A673 (cell line): ENCODE measurements around the gene ADGRA1. TPM values are rescaled to one million over a fixed set of nuclear protein-coding genes. Genes with fewer than 3 reads are reported as not detected.

ENCODE experiments used
- BruUV-seq: library from RNA; stranded (reverse); fragments of 400-500 nt; replicated peaks from 2 replicates; lab custom pipeline; 2021; lab: Mats Ljungman, UMichigan
- CTCF ChIA-PET: fragments of 300-600 bp; sonication (Branson Sonifier 250); formaldehyde crosslinking; loops from one replicate; lab custom pipeline; 2022; ENCODE audit warnings: antibody characterized with exemption; lab: Charles Lee
- POLR2A ChIA-PET: fragments of 300-600 bp; sonication (Branson Sonifier 250); formaldehyde crosslinking; loops from one replicate; lab custom pipeline; 2022; ENCODE audit warnings: antibody characterized with exemption; ENCODE audit not compliant: low non-redundant PET; lab: Charles Lee
- DNase-seq: peaks from one replicate; pipeline ENCODE4 v3.0.0-alpha.2; 2015; ENCODE audit warnings: low spot score
- H3K27ac ChIP-seq: fragments of 200-600 bp; sonication (generic); 2 replicates; pipeline ENCODE4 v1.5.1; 2016; ENCODE audit warnings: mixed run types, low read depth, mild to moderate bottlenecking, mixed read lengths, antibody characterized with exemption, low read length; ENCODE audit not compliant: poor library complexity, severe bottlenecking
- H3K27me3 ChIP-seq: fragments of 200-600 bp; sonication (generic); replicated peaks from 2 replicates; pipeline ENCODE4 v1.6.1; 2017; ENCODE audit warnings: mixed run types, low read depth, mild to moderate bottlenecking, mixed read lengths, antibody characterized with exemption, low read length; ENCODE audit not compliant: insufficient read depth, poor library complexity
- H3K36me3 ChIP-seq: fragments of 200-600 bp; sonication (generic); 2 replicates; pipeline ENCODE4 v1.6.1; 2016; ENCODE audit warnings: mixed run types, mild to moderate bottlenecking, mixed read lengths, antibody characterized with exemption, low read length; ENCODE audit not compliant: insufficient read depth, poor library complexity, severe bottlenecking
- H3K4me1 ChIP-seq: fragments of 200-600 bp; sonication (generic); 2 replicates; pipeline ENCODE4 v1.6.1; 2017; ENCODE audit warnings: mixed run types, mild to moderate bottlenecking, mixed read lengths, antibody characterized with exemption, low read length; ENCODE audit not compliant: insufficient read depth, poor library complexity, severe bottlenecking
- H3K4me3 ChIP-seq: fragments of 200-600 bp; sonication (generic); 2 replicates; pipeline ENCODE4 v1.5.1; 2016; ENCODE audit warnings: low read depth, mixed run types, mild to moderate bottlenecking, mixed read lengths, low read length; ENCODE audit not compliant: poor library complexity, severe bottlenecking
- H3K9me3 ChIP-seq: fragments of 200-600 bp; sonication (generic); 2 replicates; pipeline ENCODE4 v1.6.1; 2016; ENCODE audit warnings: mixed run types, low read depth, mild to moderate bottlenecking, mixed read lengths, antibody characterized with exemption, low read length; ENCODE audit not compliant: poor library complexity, severe bottlenecking
- EZH2 ChIP-seq: fragments of 200-600 bp; sonication (generic); IDR thresholded peaks from 2 replicates; pipeline ENCODE4 v1.6.1; 2017; ENCODE audit warnings: borderline replicate concordance, low read depth, mild to moderate bottlenecking, mixed read lengths, antibody characterized with exemption, low read length; ENCODE audit not compliant: poor library complexity, severe bottlenecking
- intact Hi-C: fragments of 100-400 bp; cut with micrococcal nuclease; formaldehyde crosslinking; loops from one replicate; pipeline ENCODE4 v1.10.0; 2022; ENCODE audit not compliant: unreplicated experiment
- total RNA-seq: library from RNA; stranded (reverse); gene quantifications from 2 replicates; pipeline ENCODE4 v1.2.3, GENCODE V29; 2021
- TF ChIP-seq, protein P1 (sequence below): fragments of 300-800, 200-600 bp; sonication (generic); conservative IDR thresholded peaks from 2 replicates; pipeline ENCODE4 v1.5.1; 2017; ENCODE audit warnings: low read depth, mild to moderate bottlenecking, antibody characterized with exemption, low read length, moderate library complexity, mixed read lengths

The ADGRA1 gene
- total RNA-seq, 1 experiment from 2014 or later, result 0.82 TPM

GRCh38 chr10:133048266-133048665 lies 39.5 kb upstream of the ADGRA1 start:
- ChIA-PET POLR2A (no interaction called here), CTCF (no interaction called here)
- H3K4me1 ChIP-seq, result no peaks in the 10 kb centered on the region
- no TSS peak for BruUV-seq
- no peaks in the 10 kb centered on the region for H3K9me3 ChIP-seq
- no peak for TF ChIP-seq EZH2
- TF ChIP-seq, protein P1, sequence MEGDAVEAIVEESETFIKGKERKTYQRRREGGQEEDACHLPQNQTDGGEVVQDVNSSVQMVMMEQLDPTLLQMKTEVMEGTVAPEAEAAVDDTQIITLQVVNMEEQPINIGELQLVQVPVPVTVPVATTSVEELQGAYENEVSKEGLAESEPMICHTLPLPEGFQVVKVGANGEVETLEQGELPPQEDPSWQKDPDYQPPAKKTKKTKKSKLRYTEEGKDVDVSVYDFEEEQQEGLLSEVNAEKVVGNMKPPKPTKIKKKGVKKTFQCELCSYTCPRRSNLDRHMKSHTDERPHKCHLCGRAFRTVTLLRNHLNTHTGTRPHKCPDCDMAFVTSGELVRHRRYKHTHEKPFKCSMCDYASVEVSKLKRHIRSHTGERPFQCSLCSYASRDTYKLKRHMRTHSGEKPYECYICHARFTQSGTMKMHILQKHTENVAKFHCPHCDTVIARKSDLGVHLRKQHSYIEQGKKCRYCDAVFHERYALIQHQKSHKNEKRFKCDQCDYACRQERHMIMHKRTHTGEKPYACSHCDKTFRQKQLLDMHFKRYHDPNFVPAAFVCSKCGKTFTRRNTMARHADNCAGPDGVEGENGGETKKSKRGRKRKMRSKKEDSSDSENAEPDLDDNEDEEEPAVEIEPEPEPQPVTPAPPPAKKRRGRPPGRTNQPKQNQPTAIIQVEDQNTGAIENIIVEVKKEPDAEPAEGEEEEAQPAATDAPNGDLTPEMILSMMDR, result no peak
- no peak overlapping the region for H3K4me3 ChIP-seq
- peaks cover 70% of the 10 kb centered on the region for H3K27me3 ChIP-seq
- no peaks in the 10 kb centered on the region for H3K36me3 ChIP-seq
- intact Hi-C loops, result no loop called here
- H3K27ac ChIP-seq, result no peak overlapping the region
- DNase-seq, result no peak

DNA sequence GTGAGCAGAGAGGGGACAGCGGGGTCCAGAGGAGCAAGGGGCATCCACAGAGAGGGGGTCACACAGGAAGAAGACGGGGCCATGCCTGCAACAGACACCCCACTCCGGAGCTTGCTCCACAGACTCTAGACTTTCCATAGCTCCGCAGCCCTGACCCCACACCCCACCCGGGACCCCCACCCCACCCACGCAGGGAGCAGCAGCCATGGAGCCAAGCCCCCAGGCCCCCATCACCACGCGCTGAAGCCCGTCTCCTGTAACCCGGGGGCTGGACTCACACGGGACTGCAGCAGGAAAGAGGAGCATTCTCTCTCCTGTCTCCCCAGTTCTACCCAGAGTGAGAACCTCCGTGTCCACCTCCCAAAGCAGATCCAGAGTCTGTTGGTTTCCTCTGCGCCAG lies 38.8 kb upstream of the ADGRA1 start:
- Histone ChIP-seq H3K4me3 (no peak overlapping the region), H3K9me3 (no peaks in the 10 kb centered on the region), H3K27ac (no peak overlapping the region), H3K36me3 (no peaks in the 10 kb centered on the region), H3K4me1 (no peaks in the 10 kb centered on the region), H3K27me3 (peaks cover 64% of the 10 kb centered on the region)
- ChIA-PET CTCF (no interaction called here), POLR2A (no interaction called here)
- no TSS peak for BruUV-seq
- DNase-seq, result no peak
- intact Hi-C loops, result no loop called here
- TF ChIP-seq, protein P1, result no peak
- no peak for TF ChIP-seq EZH2

DNA sequence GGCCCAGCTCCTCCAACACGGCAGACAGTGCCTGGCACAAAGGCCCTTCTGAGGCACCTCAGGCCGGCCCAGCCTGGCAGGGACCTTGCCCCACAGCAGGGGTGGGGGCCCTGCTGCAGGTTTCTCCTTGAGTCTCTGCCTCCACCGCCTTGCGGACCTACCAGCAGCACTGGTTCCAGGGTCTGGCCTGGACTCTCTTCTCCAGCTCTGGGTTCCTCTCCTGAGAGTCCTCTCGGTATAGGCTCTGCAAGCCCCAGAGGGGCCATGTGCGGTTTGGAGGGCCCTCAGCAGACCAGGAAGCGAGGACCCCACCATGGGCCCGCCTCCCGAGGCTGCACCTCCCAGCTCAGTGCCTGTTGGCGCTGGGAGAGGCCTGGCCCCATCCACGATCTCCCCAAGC lies 38.1 kb upstream of the ADGRA1 start:
- no peak overlapping the region for H3K4me3 ChIP-seq
- H3K9me3 ChIP-seq, result no peaks in the 10 kb centered on the region
- DNase-seq, result no peak
- ChIA-PET POLR2A (no interaction called here), CTCF (no interaction called here)
- BruUV-seq, result no TSS peak
- no peaks in the 10 kb centered on the region for H3K4me1 ChIP-seq
- intact Hi-C loops, result no loop called here
- no peaks in the 10 kb centered on the region for H3K36me3 ChIP-seq
- peaks cover 57% of the 10 kb centered on the region for H3K27me3 ChIP-seq
- H3K27ac ChIP-seq, result no peak overlapping the region
- TF ChIP-seq EZH2, result no peak
- TF ChIP-seq, protein P1, result no peak
